Stimulated activated CD4-positive, alpha-beta T cell treated with anti-CD3 and anti-CD28 coated beads, Interleukin-4, amount 100 ng/mL, for 48 hours (primary cell): ENCODE measurements around the gene SCN1B.
"Not testable (repeated sequence)": the region's sequence is repeated elsewhere in the genome, so short reads cannot be mapped to it uniquely, and the experiment has no call there.

Experiments used
- DNase-seq, 2 donors: peaks; one replicate each; pipeline ENCODE4 v3.0.0-alpha.2; 2020; ENCODE audit warnings: low read depth in 2 of 2

The SCN1B gene

DNA sequence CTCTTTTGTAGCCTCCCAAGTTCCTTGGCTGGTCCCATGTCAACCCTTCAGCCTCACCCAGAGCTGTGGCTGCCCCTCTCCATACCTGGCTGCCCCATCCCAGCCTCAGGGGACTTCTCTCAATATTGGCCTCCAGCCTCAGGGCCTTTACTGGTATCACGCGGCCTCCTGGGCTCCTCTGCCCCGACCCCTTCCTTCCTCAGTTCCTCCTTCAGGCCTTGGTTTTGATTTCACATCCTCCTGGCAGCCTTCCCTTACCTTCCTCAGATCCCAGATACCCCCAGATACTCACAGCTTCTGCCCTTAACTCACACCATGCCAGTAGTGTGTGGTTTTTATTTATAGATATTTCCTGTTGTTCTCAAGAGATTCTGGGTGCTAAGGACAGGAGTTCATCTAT, 12.8 kb upstream of the SCN1B start:
- DNase-seq: no peak

GRCh38 chr19:35018379-35018778, 11.9 kb upstream of the SCN1B start:
- no peak for DNase-seq

DNA sequence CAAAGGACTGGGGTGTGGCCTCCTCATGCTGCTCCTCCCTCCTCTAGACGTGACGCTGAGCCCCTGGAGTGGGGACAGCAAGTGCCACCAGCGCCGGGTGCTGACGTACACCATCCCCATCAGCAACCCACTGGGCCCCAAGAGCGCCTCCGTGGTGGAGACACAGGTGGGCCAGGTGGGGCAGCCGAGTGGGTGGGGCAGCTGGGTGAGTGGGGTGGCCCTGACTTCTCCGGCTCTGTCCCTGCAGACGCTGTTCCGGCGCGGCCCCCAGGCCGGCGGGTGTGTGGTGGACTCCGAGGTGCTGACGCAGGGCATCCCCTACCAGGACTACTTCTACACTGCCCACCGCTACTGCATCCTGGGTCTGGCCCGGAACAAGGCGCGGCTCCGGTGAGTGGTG, 11.1 kb upstream of the SCN1B start:
- DNase-seq: no peak

GRCh38 chr19:35021016-35021415, 9.3 kb upstream of the SCN1B start:
- no peak for DNase-seq

DNA sequence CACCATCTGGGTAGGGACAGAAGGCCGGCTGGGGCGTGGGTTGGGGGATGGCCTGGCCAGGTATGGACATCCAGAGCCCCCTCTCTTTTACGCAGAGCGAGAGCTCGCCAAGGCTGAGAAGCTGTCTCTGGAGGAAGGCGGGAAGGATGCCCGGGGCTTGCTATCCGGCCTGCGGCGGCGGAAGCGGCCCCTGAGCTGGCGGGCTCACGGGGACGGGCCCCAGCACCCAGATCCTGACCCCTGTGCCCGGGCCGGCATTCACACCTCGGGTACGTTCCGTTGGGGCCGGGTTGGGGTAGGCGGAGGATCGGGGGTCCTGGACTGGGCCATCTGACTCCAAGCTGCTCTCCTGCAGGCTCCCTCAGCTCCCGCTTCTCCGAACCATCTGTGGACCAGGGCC, 8.7 kb upstream of the SCN1B start:
- no peak for DNase-seq

DNA sequence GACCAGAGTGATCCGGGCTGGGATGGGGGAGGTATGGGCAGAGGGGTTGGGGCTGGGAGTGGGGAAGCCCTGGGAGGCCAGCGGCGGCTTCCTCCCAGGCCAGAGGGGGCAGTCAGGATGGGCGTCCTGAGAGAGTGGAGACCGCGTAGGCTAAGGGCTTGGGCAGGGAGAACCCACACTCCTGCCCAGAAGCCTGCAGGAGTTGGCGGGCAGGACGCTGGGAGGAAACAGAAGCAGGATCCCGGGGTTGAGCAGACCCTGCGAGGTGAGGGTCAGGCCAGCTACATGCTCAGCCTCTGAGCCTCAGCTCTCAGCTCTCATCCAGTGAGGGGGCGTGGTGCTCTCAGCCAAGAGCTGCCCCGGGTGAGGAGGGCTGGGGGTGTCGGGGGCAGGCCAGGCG, 7.8 kb upstream of the SCN1B start:
- no peak for DNase-seq

GRCh38 chr19:35023428-35023827, 6.8 kb upstream of the SCN1B start:
- DNase-seq: no peak

GRCh38 chr19:35024095-35024494, 6.2 kb upstream of the SCN1B start:
- DNase-seq: no peak

GRCh38 chr19:35025969-35026368, 4.3 kb upstream of the SCN1B start:
- DNase-seq: no peak

- DNase-seq: no peak
Measured at GRCh38 chr19:35026418-35026817, 3.9 kb upstream of the SCN1B start.

- no peak for DNase-seq
Measured at GRCh38 chr19:35027009-35027408, 3.3 kb upstream of the SCN1B start.

DNA sequence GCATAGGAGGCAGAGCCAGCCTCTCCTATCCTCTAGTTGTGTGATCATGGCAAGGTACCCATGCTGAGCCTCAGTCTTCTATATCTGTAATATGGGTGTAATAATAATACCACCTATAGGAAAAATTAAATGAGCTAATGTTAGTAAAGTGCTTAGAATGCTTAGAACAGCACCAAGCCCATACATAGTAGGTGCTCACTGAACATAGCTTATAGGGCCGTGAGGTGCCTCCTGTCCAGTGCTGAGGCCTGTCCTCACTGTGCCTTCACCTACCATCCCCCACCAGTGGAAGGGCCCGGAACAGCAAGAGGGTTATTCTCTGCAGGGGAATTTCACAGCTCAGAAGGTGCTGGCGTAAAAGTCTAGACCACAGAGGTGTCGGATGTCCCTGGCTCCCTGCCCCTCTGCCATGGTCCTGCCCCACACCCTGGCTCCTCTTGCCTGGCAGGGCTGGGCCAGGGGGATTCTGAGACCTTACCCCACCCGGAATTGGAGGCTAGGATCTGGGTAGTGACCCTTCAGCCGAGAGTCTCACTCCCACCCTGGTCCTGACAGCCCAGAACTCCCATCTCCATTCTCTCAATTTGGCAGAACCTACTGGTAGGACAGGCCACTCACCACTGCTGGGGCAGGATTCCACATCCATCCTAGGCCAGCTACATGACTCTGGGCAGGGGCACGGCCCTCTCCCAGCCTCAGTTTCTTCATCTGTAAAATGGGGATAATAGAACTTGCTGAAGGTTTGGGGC, 2.2 kb upstream of the SCN1B start:
- DNase-seq: no peak

GRCh38 chr19:35028600-35028885, 1.7 kb upstream of the SCN1B start:
- not testable (repeated sequence) for DNase-seq

GRCh38 chr19:35029275-35029736, 964 bp upstream of the SCN1B start:
- DNase-seq: not testable (repeated sequence)

DNA sequence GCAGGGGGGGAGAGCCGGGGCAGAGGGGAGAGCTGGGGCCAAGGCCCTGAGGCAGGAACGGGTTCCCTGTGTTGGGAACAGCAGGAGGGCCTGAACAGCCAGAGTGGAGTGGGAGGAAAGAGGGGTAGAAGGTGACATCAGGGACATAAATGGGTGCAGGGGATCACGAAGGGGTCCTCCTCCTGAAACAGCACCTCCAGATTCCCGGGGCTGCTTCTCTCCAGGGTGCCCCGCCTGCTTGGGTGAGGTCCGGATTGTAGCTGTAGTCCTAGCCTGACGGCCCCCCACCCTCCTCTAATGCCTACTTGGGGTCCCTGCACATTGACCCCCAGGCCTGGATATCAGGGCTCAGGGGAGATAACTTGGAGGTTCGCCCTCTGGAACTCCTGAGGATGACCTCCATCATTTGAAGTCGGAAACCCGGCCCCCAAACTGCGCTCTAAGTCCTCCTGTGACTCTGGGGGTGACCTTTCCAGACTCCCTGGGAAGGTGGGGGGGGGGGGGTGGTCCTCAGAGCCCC, 473 bp upstream of the SCN1B start:
- no peak for DNase-seq

- DNase-seq: no peak
Measured at GRCh38 chr19:35031072-35031881, 1.0 kb downstream of the SCN1B start.

DNA sequence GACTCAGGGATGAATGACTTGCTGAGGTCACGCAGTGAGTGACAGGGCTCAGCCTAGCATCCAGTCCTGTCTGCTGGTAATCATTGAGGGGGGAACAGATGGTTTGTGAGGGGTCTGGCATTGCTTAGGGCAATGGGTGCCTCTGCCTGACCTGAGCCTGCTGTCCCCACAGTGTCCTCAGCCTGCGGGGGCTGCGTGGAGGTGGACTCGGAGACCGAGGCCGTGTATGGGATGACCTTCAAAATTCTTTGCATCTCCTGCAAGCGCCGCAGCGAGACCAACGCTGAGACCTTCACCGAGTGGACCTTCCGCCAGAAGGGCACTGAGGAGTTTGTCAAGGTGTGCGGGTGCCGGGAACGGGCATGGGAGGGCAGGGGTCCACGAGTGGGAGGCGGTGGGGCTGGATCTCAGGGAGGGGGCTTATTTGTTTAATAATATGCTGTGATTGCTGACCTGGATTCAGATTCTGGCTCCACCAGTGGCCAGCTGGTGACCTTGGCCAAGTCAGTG, 2.1 kb downstream of the SCN1B start:
- no peak for DNase-seq

GRCh38 chr19:35033067-35034004, 3.1 kb downstream of the SCN1B start:
- no peak for DNase-seq

DNA sequence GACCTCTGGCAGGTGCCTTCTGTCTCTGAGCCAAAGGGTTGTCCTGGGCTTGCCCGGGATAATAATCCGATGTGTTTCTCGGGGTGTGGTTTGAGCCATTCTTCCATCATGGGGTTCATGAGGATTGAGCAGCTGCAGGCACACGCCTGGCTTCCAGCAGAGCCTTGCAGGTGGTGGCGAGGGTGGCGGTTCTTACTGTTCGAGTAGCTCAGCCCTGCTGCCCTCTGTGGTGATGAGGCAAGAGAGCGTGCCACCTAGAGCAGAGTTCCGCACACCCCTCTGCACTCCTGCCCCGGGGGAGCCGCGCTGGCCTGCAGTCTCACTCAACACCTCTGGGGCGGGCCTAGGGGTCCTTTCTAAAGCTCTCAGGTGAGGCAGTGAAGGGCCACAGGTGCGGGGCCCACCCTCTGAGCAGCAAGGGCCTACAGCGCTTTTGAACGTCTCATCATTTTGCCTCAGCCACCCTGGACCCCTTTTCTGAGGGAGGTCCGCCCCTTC, 3.8 kb downstream of the SCN1B start:
- no peak for DNase-seq

GRCh38 chr19:35034588-35035382, 4.5 kb downstream of the SCN1B start:
- no peak for DNase-seq
